Measurements from ENCODE around the gene TOX2.

TOX2 gene

DNA sequence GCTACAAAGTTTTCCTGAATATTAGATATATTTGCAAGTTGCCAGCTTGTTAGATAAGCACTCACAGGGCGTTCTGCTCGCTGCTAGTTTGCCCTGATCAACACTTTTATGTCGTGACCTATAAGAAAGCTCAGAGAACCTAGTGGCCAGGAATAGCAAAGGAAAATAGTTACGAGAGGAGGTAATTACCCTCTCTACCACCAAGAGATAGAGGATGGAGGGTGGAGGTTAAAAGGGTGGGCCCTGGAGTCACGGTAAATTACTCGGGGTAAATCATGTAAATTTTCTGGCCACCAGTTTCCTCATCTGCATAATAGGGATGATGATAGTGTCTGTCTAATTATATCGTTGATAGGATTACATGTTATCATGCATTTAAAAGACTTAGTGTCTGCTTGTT is 185.2 kb downstream of the TOX2 start:
- no peak for DNase-seq (ENCODE audit: low read depth)
- no peak for TF ChIP-seq CTCF (conservative IDR thresholded peaks at IDR 0.05; ENCODE audit: low read depth, low read length)
- H3K4me3 ChIP-seq (ENCODE audit: low read length), result no peak overlapping the region

DNA sequence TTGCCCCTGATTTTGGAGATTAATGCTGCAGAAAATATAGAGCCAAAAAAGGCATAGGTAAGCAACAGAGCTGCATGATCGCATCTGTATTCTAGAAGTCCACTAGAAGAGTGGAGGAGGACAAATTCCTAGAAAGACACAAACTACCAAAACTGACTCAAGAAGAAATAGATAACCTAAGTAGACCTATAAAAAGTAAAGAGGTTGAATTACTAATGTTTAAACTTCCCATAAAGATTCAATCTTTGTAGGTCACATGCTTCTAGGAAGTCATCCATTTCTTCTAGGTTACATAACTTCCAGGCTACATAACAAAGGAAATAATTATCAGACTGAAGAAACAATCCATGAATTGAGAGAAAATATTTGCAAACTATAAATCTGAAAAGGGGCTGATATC is 187.9 kb downstream of the TOX2 start:
- no peak overlapping the region for H3K4me3 ChIP-seq (ENCODE audit: low read length)
- no peak for DNase-seq (ENCODE audit: low read depth)
- no peak for TF ChIP-seq CTCF (conservative IDR thresholded peaks at IDR 0.05; ENCODE audit: low read depth, low read length)

DNA sequence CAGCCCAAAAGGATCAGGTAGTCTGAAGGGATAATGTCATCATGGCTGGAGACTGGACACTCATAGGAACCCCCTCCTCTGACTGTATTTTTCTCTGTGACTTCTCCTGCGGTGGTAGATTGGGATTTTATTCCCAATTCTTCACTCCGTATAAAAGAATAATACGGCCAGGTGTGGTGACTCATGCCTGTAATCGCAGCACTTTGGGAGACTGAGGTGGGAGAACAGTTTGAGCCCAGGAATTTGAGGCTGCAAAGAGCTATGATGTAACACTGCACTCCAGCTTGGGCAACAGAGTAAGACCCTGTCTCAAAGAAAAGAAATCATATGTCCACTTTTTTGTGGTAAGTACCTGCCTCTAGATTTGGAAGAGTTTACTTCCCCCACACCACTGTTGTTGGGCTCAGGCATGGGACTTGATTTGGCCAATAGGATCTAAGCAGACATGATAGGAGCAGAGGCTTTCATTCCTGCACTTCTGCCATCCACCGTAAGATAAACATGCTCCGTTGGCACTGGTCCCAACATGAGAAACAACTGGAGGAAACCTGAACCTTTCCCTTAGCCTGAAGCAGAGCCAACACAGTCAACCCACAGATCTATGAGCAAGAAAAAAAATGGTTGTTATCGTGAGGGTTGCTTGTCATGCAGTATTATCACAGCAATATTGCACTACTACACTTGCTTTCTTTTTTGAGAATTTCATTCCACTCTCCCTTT is 190.3 kb downstream of the TOX2 start:
- no peak overlapping the region for H3K4me3 ChIP-seq (ENCODE audit: low read length)
- no peak for TF ChIP-seq CTCF (conservative IDR thresholded peaks at IDR 0.05; ENCODE audit: low read depth, low read length)
- no peak for DNase-seq (ENCODE audit: low read depth)

GRCh38 chr20:44106615-44107014 is 192.0 kb downstream of the TOX2 start:
- no peak for TF ChIP-seq CTCF (conservative IDR thresholded peaks at IDR 0.05; ENCODE audit: low read depth, low read length)

DNA sequence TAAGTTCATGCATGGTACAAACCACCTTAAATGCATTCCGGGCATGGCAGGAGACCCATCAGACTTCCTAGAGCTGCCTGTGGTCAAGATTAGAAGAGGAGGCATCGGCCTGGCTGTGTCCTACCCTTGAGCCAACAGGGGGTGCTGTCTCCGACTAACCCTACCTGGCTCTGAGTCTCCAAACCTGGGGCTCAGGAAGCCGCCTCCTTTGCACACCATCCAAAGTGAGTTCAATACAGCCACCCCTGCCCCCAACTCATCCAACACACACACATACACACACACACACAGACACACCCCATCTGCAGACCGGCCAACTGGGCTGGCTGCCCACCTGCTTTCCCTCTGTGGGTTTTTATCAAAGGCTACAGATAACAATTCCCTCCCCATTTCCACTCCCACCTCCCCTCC is 195.3 kb downstream of the TOX2 start:
- no peak overlapping the region for H3K4me3 ChIP-seq (ENCODE audit: low read length)
- TF ChIP-seq CTCF (conservative IDR thresholded peaks at IDR 0.05; ENCODE audit: low read depth, low read length), result peak; percentile 34
- no peak for DNase-seq (ENCODE audit: low read depth)

More at GRCh38 chr20:44106615-44107014, 192.0 kb downstream of the TOX2 start:
- H3K4me3 ChIP-seq (ENCODE audit: low read length), result no peak overlapping the region
- no peak for DNase-seq (ENCODE audit: low read depth)

- no peak for DNase-seq (ENCODE audit: low read depth)
- H3K4me3 ChIP-seq (ENCODE audit: low read length), result no peak overlapping the region
- no peak for TF ChIP-seq CTCF (conservative IDR thresholded peaks at IDR 0.05; ENCODE audit: low read depth, low read length)
Measured at GRCh38 chr20:44110816-44111568, 196.3 kb downstream of the TOX2 start.
